H9 (cell line): ENCODE data around the gene CACNA1H. TPM values are rescaled to one million over a fixed set of nuclear protein-coding genes. Genes with fewer than 3 reads are reported as not detected.

Experiments used
- DNase-seq: peaks from one replicate; pipeline ENCODE4 v3.0.0-alpha.2; 2017
- H2AFZ ChIP-seq: one replicate; pipeline ENCODE4 v1.6.1; 2013; ENCODE audit warnings: mild to moderate bottlenecking, low read length, control low read depth, moderate library complexity
- H2AK5ac ChIP-seq: 2 replicates; pipeline ENCODE4 v1.6.1; 2013; ENCODE audit warnings: low read length, control low read depth, mixed read lengths; ENCODE audit not compliant: insufficient read length
- H2BK120ac ChIP-seq: one replicate; pipeline ENCODE4 v1.6.1; 2013; ENCODE audit warnings: low read depth, mild to moderate bottlenecking, low read length, control low read depth, inconsistent platforms; ENCODE audit not compliant: poor library complexity, severe bottlenecking
- H2BK12ac ChIP-seq: 2 replicates; pipeline ENCODE4 v1.6.1; 2013; ENCODE audit warnings: low read length, control low read depth, mixed read lengths, low read depth; ENCODE audit not compliant: insufficient read length
- H2BK15ac ChIP-seq: 2 replicates; pipeline ENCODE4 v1.6.1; 2013; ENCODE audit warnings: low read depth, low read length, control low read depth
- H2BK20ac ChIP-seq: one replicate; pipeline ENCODE4 v1.6.1; 2013; ENCODE audit warnings: low read depth, mild to moderate bottlenecking, low read length, control low read depth, inconsistent platforms; ENCODE audit not compliant: poor library complexity, severe bottlenecking
- H2BK5ac ChIP-seq: 2 replicates; pipeline ENCODE4 v1.6.1; 2013; ENCODE audit warnings: low read length, control low read depth, mixed read lengths; ENCODE audit not compliant: insufficient read length
- H3K14ac ChIP-seq: 2 replicates; pipeline ENCODE4 v1.6.1; 2013; ENCODE audit warnings: low read length, control low read depth; ENCODE audit not compliant: insufficient read depth
- H3K18ac ChIP-seq: 2 replicates; pipeline ENCODE4 v1.6.1; 2013; ENCODE audit warnings: low read depth, mild to moderate bottlenecking, mixed read lengths, low read length, control low read depth; ENCODE audit not compliant: insufficient read length
- H3K23ac ChIP-seq: 2 replicates; pipeline ENCODE4 v1.6.1; 2013; ENCODE audit warnings: low read length, control low read depth, mixed read lengths, low read depth; ENCODE audit not compliant: insufficient read length
- H3K23me2 ChIP-seq: 2 replicates; pipeline ENCODE4 v1.6.1; 2013; ENCODE audit warnings: low read depth, mild to moderate bottlenecking, mixed read lengths, low read length, control low read depth; ENCODE audit not compliant: insufficient read length, poor library complexity, severe bottlenecking
- H3K27ac ChIP-seq: 2 replicates; pipeline ENCODE4 v1.5.1; 2013; ENCODE audit warnings: low read length, control low read depth, mixed read lengths, low read depth; ENCODE audit not compliant: insufficient read length
- H3K27me3 ChIP-seq: 2 replicates; pipeline ENCODE4 v1.6.1; 2013; ENCODE audit warnings: low read length, control low read depth, inconsistent platforms; ENCODE audit not compliant: insufficient read depth
- H3K4ac ChIP-seq: 2 replicates; pipeline ENCODE4 v1.6.1; 2013; ENCODE audit warnings: low read depth, mild to moderate bottlenecking, control low read depth, inconsistent platforms, low read length, moderate library complexity
- H3K4me1 ChIP-seq: 2 replicates; pipeline ENCODE4 v1.6.1; 2013; ENCODE audit warnings: low read length, control low read depth, inconsistent platforms; ENCODE audit not compliant: insufficient read depth
- H3K4me2 ChIP-seq: 2 replicates; pipeline ENCODE4 v1.6.1; 2013; ENCODE audit warnings: low read length, control low read depth, mixed read lengths; ENCODE audit not compliant: insufficient read length, insufficient read depth
- H3K56ac ChIP-seq: 2 replicates; pipeline ENCODE4 v1.6.1; 2013; ENCODE audit warnings: low read depth, mild to moderate bottlenecking, mixed read lengths, low read length, control low read depth; ENCODE audit not compliant: insufficient read length
- H3K79me1 ChIP-seq: 2 replicates; pipeline ENCODE4 v1.6.1; 2013; ENCODE audit warnings: low read depth, mild to moderate bottlenecking, moderate library complexity, low read length, control low read depth, inconsistent platforms; ENCODE audit not compliant: insufficient read depth, poor library complexity, severe bottlenecking
- H3K79me2 ChIP-seq: 2 replicates; pipeline ENCODE4 v1.6.1; 2013; ENCODE audit warnings: low read length, control low read depth, inconsistent platforms; ENCODE audit not compliant: insufficient read depth
- H3K9ac ChIP-seq: 2 replicates; pipeline ENCODE4 v1.6.1; 2013; ENCODE audit warnings: low read length, control low read depth, mixed read lengths; ENCODE audit not compliant: insufficient read length; ENCODE audit errors: extremely low read depth
- H3K9me3 ChIP-seq: one replicate; pipeline ENCODE4 v1.6.1; 2013; ENCODE audit warnings: low read depth, low read length, inconsistent platforms; ENCODE audit not compliant: control insufficient read depth
- H3T11ph ChIP-seq: one replicate; pipeline ENCODE4 v1.6.1; 2013; ENCODE audit warnings: mild to moderate bottlenecking, low read length, control low read depth, inconsistent platforms
- H4K20me1 ChIP-seq: one replicate; pipeline ENCODE4 v1.6.1; 2013; ENCODE audit not compliant: control insufficient read depth, insufficient read length, insufficient read depth
- H4K5ac ChIP-seq: 2 replicates; pipeline ENCODE4 v1.6.1; 2013; ENCODE audit warnings: low read depth, mild to moderate bottlenecking, mixed read lengths, low read length, control low read depth; ENCODE audit not compliant: insufficient read length
- H4K8ac ChIP-seq: replicated peaks from 2 replicates; pipeline ENCODE4 v1.6.1; 2013; ENCODE audit warnings: low read length, control low read depth, mixed read lengths, low read depth; ENCODE audit not compliant: insufficient read length
- H4K91ac ChIP-seq: 2 replicates; pipeline ENCODE4 v1.6.1; 2013; ENCODE audit warnings: low read depth, mild to moderate bottlenecking, moderate library complexity, mixed read lengths, low read length, control low read depth; ENCODE audit not compliant: insufficient read length
- H3K27ac Mint-ChIP-seq, 3 experiments: 2 replicates in 2 of 3; 3 replicates in 1 of 3; pipeline ENCODE4 v1.8.0; 2020 to 2021; ENCODE audit warnings: mixed read lengths in 3 of 3, mild to moderate bottlenecking in 1 of 3, moderate library complexity in 1 of 3
- H3K27me3 Mint-ChIP-seq: 2 replicates; pipeline ENCODE4 v1.8.0; 2021; ENCODE audit warnings: low read depth, mild to moderate bottlenecking, moderate library complexity, mixed read lengths
- H3K36me3 Mint-ChIP-seq, 3 experiments: 2 replicates in 2 of 3; 3 replicates in 1 of 3; pipeline ENCODE4 v1.8.0; 2020 to 2021; ENCODE audit warnings: low read depth in 3 of 3, mixed read lengths in 3 of 3; ENCODE audit not compliant: insufficient read depth in 1 of 3
- H3K4me1 Mint-ChIP-seq, 2 experiments: 2 replicates each; pipeline ENCODE4 v1.8.0; 2020; ENCODE audit warnings: mixed read lengths in 2 of 2
- H3K4me3 Mint-ChIP-seq, 2 experiments: 2 replicates in 1 of 2; 3 replicates in 1 of 2; pipeline ENCODE4 v1.8.0; 2020 to 2021; ENCODE audit warnings: mild to moderate bottlenecking in 2 of 2, mixed read lengths in 2 of 2, moderate library complexity in 1 of 2
- H3K9me3 Mint-ChIP-seq, 2 experiments: 2 replicates in 1 of 2; 3 replicates in 1 of 2; pipeline ENCODE4 v1.8.0; 2020; ENCODE audit warnings: mild to moderate bottlenecking in 2 of 2, mixed read lengths in 2 of 2, moderate library complexity in 1 of 2
- CTCF ChIP-seq: fragments of 200-600 bp; sonication (generic); conservative IDR thresholded peaks from 3 replicates; pipeline ENCODE4 v1.8.0; 2021; ENCODE audit warnings: antibody characterized with exemption, mild to moderate bottlenecking
- WGBS: extraction: QIAGEN DNeasy Blood & Tissue Kit; methylation state at CpG from one replicate; pipeline ENCODE4 v1.1.7; 2013; ENCODE audit warnings: missing lambda C conversion rate, low lambda C conversion rate, mixed read lengths; ENCODE audit not compliant: insufficient read length; ENCODE audit errors: extremely low coverage; 5-methylcytosine and 5-hydroxymethylcytosine counted together
- total RNA-seq: library from RNA; stranded (reverse); gene quantifications from 2 replicates; pipeline ENCODE4 v1.2.1, GENCODE V29; 2021

The CACNA1H gene
- total RNA-seq, 1 experiment from 2014 or later: 43.3 TPM

- no peak for DNase-seq
- Histone ChIP-seq H3K9ac (no peak overlapping the region), H3T11ph (no peak overlapping the region), H3K18ac (no peak overlapping the region), H4K91ac (no peak overlapping the region), H3K79me1 (no peaks in the 10 kb centered on the region), H3K23me2 (no peaks in the 10 kb centered on the region), H3K23ac (no peak overlapping the region), H3K4me2 (no peak overlapping the region), H2BK20ac (no peak overlapping the region), H3K14ac (0 out of 2 replicates have a peak overlapping the region, but pooled peaks have one; percentile 16), H3K4ac (no peak overlapping the region), H2AK5ac (no peak overlapping the region), H4K5ac (no peak overlapping the region), H2BK5ac (no peak overlapping the region), H2AFZ (no peak overlapping the region), H3K27me3 (no peaks in the 10 kb centered on the region), H3K9me3 (no peaks in the 10 kb centered on the region), H2BK15ac (no peak overlapping the region), H3K27ac (no peak overlapping the region), H3K56ac (no peak overlapping the region), H2BK12ac (no peak overlapping the region), H2BK120ac (no peak overlapping the region), H4K8ac (no peak overlapping the region), H4K20me1 (no peaks in the 10 kb centered on the region), H3K79me2 (no peaks in the 10 kb centered on the region), H3K4me1 (no peaks in the 10 kb centered on the region)
- no peak for TF ChIP-seq CTCF
- Mint-ChIP-seq H3K27ac (no peak overlapping the region), H3K27me3 (peaks cover 2% of the 10 kb centered on the region; the same call in 1 of the 2 replicates), H3K4me3 (no peak overlapping the region), H3K36me3 (no peaks in the 10 kb centered on the region), H3K9me3 (no peaks in the 10 kb centered on the region), H3K4me1 (peaks cover 0 to 7% of the 10 kb centered on the region in 2 experiments; a peak in 1 of 4 replicates)
- no CpG with 5 or more reads among the region's 21 CpGs for WGBS
Measured at GRCh38 chr16:1123525-1124230, 29.2 kb upstream of the CACNA1H start.
